Subcutaneous adipose tissue (tissue), 4 donors: ENCODE measurements around the gene ADAP1. TPM values are rescaled to one million over a fixed set of nuclear protein-coding genes. Genes with fewer than 3 reads are reported as not detected.

ENCODE experiments used
- CTCF ChIP-seq: fragments of 450-650 bp; IDR thresholded peaks from one replicate; pipeline ENCODE4 v1.5.1; 2016; ENCODE audit warnings: low read depth, mild to moderate bottlenecking, control low read depth, antibody characterized with exemption, moderate library complexity
- total RNA-seq, 4 donors: library from RNA; depleted of rRNA; stranded (reverse); fragments of >200 nt; gene quantifications; one replicate each; pipeline ENCODE4 v1.1.0, GENCODE V29; 2016

Gene ADAP1
- total RNA-seq, 4 donors from 2014 or later, result 8.9 to 12.4 (median 10.2) TPM

DNA sequence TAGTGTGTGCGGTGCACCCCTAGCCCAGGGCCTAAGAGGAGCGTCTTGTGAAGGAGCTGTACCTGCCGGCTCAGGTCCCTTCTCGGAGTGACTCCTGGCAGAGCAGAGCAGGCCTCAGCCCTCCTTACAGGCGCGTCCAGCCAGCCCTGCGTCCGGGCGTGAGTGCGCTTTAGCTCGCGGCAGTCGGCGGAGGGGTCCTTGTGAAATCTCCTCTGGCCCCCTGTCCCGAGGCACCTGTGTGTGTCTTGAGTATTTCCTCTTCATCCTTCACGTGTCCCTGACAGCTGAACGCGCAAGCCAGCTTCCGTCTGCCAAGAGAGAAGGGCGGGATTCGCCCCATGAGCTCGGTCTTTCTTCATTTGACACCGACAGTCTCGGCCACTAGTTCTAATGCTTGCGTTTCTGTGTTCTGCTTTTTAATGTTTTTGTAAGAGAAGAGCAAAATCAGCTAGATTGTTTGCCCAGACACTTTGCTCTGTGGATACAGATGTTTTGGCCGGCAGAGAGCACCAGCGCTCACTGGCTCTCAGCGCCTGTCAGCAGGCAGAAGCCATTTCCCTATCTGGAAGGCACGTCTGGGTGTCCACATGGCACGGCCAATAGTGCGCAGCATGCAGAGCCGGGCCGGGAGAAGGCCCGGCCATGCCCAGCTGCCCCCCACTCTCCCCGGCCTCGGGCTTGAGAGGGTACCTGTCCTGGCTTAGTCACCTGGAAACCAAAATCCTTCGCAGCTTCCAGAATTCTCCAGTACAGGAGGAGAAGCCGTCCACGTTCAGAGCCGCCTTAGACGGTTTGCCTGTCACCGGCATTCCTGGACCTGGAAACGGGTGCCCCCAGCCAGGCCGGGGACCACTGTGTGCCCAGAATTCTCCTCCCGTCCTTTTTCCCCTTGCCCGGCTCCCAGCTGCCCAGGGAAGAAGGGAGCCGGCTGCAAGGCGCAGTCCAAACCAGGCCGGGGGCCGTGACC is 71.1 kb downstream of the ADAP1 start:
- TF ChIP-seq CTCF, result no peak

DNA sequence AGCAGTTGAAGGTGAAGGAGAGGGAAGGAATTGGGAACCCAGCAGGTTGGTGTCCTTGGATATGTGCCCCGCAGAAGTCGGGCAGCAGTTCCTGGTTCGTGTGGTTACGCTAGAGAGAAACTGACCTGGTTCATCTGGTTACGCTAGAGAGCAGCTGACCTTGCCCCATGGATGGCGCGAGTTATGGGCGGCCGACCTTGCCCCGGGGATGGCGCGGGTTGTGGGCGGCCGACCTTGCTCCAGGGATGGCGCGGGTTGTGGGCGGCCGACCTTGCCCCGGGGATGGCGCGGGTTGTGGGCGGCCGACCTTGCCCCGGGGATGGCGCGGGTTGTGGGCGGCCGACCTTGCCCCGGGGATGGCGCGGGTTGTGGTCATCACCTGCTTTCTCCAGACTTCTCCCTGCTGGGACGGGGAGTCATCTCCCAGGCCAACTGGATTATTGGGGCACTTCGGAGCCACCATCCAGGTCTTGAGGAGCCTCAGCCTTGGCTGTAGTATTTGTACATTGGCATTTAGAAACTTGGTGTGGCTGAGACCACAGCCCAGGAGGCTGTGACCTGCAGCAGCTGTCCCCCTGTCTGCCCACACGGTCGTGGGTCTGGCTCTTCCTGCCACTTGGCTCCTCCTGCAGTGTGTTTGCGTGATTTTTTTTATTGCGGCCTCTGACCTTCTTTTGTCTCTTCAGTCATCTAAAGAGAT is 72.0 kb downstream of the ADAP1 start:
- no peak for TF ChIP-seq CTCF

GRCh38 chr7:881441-882234 is 72.8 kb downstream of the ADAP1 start:
- no peak for TF ChIP-seq CTCF

GRCh38 chr7:880450-880849 is 74.0 kb downstream of the ADAP1 start:
- TF ChIP-seq CTCF, result no peak

GRCh38 chr7:879706-880105 is 74.8 kb downstream of the ADAP1 start:
- TF ChIP-seq CTCF, result no peak

- TF ChIP-seq CTCF, result no peak
Measured at GRCh38 chr7:879093-879492, 75.4 kb downstream of the ADAP1 start.
